ENCODE results near the gene ZBED4. TPM values are rescaled to one million over a fixed set of nuclear protein-coding genes. Genes with fewer than 3 reads are reported as not detected.

The ZBED4 gene
- total RNA-seq, 1 donor from 2014 or later, result 8.0 TPM

DNA sequence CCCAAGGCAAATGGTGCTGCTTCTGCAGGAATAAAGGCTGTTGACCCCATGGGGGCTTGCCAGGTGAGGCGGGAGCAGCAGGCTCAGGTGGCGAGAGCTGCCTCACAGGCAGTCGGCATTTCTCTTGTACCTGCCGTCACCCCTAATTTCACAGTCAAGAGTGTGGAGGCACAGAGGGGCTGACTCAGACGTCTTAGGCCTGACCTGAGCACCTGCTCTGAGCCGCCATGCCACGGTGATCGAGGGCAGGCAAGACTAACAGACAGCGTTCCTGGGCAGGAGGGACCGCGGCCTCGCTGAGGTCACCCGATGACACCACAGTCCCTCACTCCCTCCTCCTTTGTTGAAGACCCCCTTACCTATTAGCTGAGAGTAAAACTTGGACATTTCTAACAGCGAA lies 59.4 kb downstream of the ZBED4 start:
- intact Hi-C loops (cut with DNase I), result no loop called here
- ATAC-seq, result no peak
- no peak for DNase-seq (ENCODE audit: low spot score)

DNA sequence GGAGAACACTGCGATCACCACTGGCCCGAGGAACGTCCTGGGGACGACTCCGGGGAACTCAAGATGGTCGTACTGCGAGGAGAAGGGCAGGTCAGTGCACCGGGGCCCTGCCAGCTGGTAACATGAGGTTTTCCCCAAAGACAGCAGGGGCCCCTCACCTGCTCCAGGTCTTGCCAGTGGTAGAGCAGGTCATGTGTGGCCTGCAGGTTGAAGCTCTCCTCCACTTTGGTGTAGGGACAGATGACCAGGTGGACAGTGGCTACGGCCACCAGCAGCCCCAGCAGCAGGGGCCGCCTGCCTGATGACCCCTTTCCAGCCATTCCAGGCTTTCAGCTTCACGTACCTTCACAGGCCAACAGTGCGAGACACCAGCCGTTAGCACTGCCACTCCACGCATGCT lies 59.8 kb downstream of the ZBED4 start:
- intact Hi-C loops (cut with DNase I), result no loop called here

DNA sequence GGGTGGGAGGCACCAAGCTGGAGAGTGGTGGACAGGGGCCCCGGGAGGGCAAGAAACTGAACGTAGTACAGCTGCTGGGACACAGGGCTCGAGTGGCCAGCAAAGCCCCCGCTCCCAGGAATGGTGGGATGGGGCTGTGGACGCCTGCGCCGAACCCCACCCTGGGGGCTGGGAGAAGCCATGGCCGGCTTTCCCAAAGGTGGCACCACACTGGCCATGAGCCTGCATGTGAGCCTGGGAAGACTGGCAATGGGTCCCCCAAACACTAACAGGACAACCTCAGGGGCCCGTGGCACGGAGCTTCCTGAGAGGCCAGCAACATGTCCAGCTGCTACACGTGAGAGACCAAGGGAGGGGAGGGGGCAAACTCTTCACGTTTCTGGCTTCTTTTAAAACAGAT lies 60.6 kb downstream of the ZBED4 start:
- DNase-seq (ENCODE audit: low spot score) (no peak), ATAC-seq (no peak)
- intact Hi-C loops (cut with DNase I), result no loop called here

More for the DNA sequence above, 59.8 kb downstream of the ZBED4 start:
- no peak for DNase-seq (ENCODE audit: low spot score)
- ATAC-seq, result no peak

DNA sequence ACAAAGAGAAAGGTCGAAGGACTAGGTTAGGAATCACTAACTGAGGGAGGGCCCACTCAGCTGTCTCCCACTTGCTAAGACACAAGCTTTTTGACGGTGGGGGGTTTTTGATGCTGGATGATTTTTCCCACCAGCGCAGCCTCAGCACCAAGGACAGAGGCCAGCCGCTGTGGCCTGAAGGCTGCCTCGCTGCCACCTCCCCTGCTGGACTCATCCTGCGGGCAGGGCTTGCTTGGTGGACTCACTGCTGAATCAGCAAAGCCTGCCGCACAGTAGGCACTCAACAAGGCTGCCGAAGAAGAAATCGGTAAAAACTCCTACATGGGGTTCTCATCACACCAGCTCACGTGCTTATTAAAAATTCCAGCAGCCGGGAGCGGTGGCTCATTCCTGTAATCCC lies 62.0 kb downstream of the ZBED4 start:
- DNase-seq (ENCODE audit: low spot score) (no peak), ATAC-seq (no peak)
- intact Hi-C loops (cut with DNase I), result no loop called here

DNA sequence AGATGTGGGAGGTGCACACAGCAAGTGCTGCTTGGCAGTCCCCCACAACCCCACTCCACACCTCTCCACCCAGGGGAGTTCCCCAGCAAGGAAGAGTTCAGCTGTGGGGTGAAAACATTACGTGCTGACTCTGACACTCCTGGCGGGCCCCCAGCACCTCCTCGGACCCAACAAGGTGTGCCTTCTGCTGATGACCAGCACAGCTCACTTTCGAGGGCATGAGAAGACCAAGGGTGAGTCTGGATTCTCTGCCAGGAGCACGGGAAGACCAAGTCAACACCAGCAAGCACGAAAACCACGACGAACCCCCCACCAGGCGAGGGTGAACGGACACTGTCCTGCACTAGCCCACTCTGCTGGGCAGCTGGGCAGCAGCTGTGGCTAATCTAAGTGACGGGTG lies 63.2 kb downstream of the ZBED4 start:
- ATAC-seq, result no peak
- intact Hi-C loops (cut with DNase I), result no loop called here

DNA sequence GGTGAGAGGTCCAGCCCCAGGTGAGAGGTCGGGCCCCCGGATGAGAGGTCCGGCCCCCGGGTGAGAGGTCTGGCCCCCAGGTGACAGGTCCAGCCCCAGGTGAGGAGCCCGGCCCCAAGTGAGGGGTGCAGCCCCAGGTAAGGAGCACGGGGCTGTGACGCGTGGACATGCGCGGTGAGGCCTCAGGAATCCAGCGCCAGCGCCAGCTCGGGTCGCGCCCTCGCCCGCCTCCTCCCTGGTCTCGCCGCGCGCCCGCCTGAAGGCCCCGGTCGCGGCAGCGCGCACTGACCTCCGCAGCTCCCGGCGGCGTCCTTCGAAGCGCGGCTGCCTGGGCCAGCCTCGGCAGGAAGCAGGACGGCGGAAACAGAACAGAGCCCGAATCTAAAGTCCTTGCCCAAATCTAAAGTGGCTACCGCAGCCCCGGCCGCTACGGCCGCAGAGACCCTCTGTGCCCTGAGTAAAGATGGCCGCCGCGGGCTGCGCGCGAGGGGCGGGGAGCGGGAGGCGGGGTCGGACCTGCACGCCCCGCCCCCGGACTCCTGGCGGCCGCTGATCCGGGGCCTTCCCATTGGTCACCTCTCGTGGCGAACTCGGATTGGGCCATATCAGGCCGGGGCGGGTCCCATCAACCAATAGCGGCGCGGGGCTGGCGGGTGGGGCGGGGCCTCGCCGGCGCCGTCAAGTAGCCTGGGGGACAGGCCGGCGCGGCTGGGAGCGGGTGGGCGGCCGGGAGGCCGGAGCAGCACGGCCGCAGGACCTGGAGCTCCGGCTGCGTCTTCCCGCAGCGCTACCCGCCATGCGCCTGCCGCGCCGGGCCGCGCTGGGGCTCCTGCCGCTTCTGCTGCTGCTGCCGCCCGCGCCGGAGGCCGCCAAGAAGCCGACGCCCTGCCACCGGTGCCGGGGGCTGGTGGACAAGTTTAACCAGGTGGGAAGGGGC lies 64.6 kb downstream of the ZBED4 start, which contains the start of the genes ALG12 and CRELD2:
Gene ALG12 (minus strand): TSS at position 465 of the 937 bp plus-strand sequence. CDS start 4,673 bp downstream, outside the sequence.
Gene CRELD2 (plus strand): TSS at position 661 of the 937 bp plus-strand sequence. CDS start 136 bp downstream, at position 797.
- intact Hi-C loops (cut with DNase I), result no loop called here

More for the DNA sequence above, 63.2 kb downstream of the ZBED4 start:
- no peak for DNase-seq (ENCODE audit: low spot score)

DNA sequence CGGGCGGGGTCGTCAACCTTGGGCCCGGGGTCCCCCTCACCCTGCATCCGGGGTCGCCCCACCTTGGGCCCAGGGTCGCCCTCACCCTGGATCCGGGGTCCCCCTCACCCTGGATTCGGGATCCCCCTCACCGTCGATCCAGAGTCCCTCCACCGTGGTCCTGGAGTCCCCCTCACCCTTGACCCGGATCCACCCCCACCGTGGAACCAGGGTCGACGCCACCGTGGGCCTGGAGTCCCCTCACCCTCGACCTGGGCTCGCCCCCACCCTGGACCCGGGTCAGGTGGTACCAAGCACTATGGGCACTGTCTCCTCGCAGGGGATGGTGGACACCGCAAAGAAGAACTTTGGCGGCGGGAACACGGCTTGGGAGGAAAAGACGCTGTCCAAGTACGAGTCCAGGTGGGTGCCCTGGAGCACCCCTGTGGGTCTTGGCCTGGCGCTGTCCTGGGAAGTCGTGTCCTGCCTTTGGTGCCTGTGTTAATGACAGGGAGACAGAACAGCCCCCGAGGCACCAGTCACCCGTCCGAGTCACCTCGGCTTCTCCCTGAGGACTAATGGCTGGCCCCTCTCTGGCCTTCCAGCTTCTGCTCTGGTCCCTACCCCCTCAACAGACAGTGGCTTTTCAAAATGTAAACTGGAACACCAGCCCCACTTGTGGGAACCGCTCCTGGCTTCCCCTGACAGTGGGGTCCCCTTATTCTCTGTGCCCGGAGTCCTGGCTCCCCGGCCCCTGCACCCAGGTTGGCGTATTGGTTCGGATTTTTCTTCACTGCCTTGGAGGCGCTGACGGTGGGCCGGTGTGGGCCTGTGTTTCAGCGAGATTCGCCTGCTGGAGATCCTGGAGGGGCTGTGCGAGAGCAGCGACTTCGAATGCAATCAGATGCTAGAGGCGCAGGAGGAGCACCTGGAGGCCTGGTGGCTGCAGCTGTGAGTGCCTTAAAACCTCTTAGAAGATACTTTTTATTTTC lies 65.6 kb downstream of the ZBED4 start:
- ATAC-seq (no peak), DNase-seq (ENCODE audit: low spot score) (peak; percentile 74)
- intact Hi-C loops (cut with DNase I), result no loop called here

More for the DNA sequence above, 64.6 kb downstream of the ZBED4 start, which contains the start of the genes ALG12 and CRELD2:
- DNase-seq (ENCODE audit: low spot score) (peak; percentile 98), ATAC-seq (peak; percentile 99)

DNA sequence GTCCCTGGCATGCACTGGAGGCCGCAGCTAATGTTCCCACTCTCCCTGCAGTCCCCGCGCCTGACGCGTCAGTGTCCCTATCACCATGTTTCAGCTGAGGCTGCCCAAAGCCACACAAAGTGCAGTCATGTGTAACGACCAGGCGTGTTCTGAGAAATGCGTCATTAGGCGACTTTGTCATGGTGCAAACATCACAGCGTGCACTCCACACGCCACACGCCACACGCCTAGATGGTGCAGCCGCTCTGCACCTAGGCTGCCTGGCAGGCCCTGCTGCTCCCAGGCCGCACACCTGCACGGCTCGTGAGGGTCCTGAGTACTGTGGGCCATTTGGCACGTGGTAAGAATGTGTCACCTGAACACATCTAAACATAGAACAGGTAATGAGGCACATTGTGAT lies 67.2 kb downstream of the ZBED4 start:
- intact Hi-C loops (cut with DNase I), result loop anchor here (10.0 kb wide), 1 partner anchor 54 kb away; no protein-coding TSS in a partner anchor
- ATAC-seq (no peak), DNase-seq (ENCODE audit: low spot score) (no peak)

DNA sequence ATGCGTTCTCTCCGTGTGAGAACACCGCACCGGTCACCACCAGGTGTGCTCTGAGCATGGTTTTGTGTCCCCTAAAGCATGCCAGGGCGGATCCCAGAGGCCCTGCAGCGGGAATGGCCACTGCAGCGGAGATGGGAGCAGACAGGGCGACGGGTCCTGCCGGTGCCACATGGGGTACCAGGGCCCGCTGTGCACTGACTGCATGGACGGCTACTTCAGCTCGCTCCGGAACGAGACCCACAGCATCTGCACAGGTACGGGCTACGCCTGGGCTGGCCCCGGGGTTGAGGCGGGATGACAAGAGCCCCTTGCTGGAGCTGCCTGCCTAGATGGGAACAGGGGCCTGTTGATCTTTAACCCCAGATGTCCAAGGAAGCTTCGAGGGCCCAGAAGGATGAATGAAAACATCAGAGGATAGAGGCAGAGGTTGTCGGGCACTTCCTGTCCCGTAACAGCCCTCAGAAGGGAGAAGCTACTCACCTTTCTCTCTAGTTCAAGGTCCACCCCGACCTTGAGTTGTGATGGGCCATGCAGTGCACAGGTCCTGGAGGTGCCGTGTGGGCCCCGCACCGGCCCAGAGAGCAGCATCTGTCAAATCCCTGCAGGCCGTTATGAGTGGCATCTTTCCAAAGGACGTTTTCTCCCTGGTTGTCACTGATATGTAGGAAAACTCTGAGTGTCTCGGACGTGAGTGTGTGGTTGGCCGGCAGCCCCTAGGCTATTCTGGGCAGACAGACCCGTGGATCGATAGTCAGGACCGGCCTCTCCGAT lies 68.0 kb downstream of the ZBED4 start:
- DNase-seq (ENCODE audit: low spot score) (no peak), ATAC-seq (no peak)
- intact Hi-C loops (cut with DNase I), result loop anchor here (10.0 kb wide), 1 partner anchor 53 kb away; no protein-coding TSS in a partner anchor

DNA sequence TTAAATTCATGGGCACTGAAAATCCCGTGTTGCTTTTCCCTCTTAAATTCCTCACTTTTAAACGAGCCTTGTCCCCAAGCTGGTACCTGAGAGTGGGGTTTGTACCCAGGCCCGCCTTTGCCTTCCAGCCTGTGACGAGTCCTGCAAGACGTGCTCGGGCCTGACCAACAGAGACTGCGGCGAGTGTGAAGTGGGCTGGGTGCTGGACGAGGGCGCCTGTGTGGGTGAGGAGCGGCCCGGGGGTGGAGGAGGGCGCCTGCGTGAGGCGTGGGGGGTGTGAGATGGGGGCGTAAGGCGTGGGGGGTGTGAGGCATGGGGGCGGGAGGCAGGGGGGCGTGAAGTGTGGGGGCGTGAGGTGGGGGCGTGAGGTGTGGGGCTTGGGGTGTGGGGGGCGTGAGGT lies 68.8 kb downstream of the ZBED4 start:
- DNase-seq (ENCODE audit: low spot score) (no peak), ATAC-seq (no peak)
- intact Hi-C loops (cut with DNase I), result loop anchor here (10.0 kb wide), 1 partner anchor 52 kb away; no protein-coding TSS in a partner anchor

DNA sequence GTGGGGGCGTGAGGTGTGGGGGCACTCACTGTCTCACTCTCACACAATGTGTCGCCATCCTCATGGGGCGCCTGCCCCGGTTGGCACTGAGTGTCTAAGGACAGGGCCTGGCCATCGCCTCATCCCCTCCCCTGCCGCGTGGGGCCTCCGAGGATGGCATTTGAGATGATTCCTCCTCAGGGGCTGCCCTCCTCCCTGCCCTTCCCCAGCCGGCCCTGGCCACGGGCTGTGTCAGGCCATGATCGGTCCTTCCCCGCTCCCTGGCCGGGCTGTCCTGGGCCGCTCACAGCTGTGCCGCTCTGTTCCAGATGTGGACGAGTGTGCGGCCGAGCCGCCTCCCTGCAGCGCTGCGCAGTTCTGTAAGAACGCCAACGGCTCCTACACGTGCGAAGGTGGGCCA lies 69.3 kb downstream of the ZBED4 start:
- no peak for ATAC-seq
- intact Hi-C loops (cut with DNase I), result loop anchor here (10.0 kb wide), 1 partner anchor 52 kb away; no protein-coding TSS in a partner anchor

DNA sequence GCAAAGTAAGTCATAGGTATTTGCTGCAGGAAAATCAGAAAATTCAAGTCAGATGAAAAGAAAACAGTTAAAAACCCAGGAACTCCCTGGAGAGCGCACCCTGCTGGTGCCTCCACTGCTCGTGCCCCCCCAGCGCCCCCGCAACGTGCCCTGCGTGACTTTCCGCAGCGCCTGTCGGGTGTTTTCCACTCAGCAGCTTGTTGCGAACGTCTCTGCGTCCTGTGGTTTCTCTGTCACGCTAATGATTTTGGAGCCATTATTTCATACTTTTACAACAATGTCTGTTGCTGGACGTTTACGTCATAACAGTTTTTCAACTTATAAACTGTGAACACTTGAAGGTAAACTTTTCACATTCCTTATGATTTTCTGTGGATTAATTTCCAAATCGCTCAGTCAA lies 69.8 kb downstream of the ZBED4 start:
- intact Hi-C loops (cut with DNase I), result loop anchor here (10.0 kb wide), 1 partner anchor 51 kb away; no protein-coding TSS in a partner anchor
- no peak for DNase-seq (ENCODE audit: low spot score)
- no peak for ATAC-seq

More for the DNA sequence above, 69.3 kb downstream of the ZBED4 start:
- no peak for DNase-seq (ENCODE audit: low spot score)

DNA sequence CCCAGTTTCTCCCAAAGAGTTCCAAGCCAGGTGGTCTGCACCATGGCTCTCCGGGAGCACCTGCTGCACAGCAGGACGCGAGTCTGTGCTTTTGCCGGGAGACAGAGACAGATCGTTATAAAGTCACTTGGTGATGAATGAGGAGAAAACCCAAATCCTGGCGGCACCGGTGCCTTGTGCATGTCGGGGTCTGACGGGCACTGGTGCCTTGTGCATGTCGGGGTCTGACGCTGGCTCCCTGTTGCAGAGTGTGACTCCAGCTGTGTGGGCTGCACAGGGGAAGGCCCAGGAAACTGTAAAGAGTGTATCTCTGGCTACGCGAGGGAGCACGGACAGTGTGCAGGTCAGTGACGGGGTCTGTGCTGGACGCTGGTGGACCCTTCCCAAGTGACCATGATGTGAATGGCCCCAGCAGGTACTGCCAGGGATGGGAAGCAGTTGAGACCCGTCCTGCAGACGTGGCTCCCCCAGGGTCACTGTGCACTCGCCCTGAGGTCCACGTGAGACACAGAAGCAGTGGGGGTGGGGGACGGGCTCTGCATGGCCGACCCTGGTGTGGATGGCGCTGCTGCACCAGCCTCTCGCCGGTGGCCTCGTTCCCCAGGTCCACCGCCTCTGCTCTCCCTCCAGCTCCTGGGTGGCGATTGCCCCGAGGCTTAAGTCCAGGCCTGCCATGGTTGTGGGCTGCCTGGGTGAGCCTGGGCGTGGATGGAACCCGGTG lies 70.6 kb downstream of the ZBED4 start:
- DNase-seq (ENCODE audit: low spot score) (no peak), ATAC-seq (no peak)
- intact Hi-C loops (cut with DNase I), result loop anchor here (10.0 kb wide), 1 partner anchor 51 kb away; no protein-coding TSS in a partner anchor

DNA sequence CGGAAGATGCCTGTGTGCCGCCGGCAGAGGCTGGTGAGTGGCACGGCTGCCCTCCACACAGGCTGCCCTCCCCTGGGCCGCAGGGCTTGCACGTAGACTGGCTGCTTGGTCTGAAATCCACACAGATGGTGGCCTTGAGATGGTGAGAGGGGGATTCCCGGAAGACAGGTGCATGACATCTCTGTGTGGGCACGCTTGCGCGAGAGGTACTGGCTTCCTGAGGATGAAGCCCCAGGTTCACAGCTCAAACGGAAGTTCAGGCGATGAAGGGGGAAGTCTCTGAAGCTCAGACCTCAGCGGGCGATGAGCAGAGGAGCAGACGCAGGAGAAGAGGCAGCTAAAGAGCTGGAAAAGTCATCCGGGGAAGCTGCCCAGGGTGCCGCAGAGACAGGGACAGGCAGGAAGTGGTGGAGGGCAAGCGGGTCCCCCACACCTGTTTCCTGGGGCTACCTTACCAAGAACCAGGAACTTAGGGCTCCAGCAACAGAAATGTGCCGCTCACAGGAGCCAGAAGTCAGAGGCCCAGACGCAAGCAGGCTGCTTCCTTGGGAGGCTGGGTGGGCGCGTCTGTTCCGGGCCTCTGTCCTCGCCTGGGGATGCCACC lies 72.0 kb downstream of the ZBED4 start:
- intact Hi-C loops (cut with DNase I), result loop anchor here (10.0 kb wide), 1 partner anchor 49 kb away; no protein-coding TSS in a partner anchor
- ATAC-seq, result no peak
- DNase-seq (ENCODE audit: low spot score), result no peak

DNA sequence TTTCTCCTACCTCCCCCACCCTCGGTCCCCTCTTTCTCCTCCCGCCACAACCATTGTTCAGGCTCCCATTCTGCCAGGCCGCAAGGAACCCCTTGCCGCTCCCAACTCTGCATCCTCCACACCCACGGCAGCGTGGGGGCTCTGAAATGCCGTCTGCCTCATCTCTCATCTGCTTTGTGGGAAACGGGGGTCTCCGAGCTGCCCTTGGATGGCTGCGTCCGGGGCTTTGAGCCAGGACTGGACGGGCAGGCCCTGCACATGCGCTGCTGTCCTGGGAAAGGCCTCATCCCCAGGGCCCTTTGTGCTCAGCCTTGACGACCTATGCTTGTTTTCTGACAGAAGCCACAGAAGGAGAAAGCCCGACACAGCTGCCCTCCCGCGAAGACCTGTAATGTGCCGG lies 73.3 kb downstream of the ZBED4 start:
- no peak for DNase-seq (ENCODE audit: low spot score)
- intact Hi-C loops (cut with DNase I), result loop anchor here (10.0 kb wide), 1 partner anchor 48 kb away; no protein-coding TSS in a partner anchor
- ATAC-seq, result no peak

DNA sequence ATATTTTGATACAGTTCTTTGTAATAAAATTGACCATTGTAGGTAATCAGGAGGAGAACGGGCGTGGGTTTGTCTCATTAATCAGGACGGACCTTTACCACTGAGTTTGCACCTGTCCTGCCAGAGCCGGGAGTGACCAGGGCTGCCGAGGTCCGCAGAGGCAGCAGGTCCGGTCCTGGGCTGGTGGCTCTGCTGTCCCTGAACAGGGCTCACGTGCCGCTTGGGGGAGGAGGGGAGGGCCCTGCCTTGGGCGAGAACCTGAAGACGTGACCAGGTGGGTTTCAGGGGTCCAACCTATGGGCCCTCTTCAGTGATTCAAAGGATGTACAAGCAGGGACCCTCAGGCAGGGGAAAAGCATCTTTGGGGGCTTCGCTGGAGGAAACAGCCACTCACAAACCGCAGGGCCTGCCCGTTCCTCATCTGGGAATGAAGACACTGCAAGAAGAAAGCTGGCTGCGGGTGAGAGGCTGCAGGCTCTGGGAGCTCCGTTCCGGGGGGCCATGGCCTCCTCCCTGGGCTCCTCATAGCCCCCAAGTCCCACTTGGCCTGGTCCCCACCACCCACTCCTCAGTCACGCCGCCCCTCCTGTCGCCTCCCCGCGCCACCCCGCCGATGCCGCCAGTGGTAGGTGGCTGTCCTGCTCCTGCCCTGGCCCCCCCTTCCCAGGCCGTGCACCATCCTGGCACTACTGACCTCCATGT lies 74.0 kb downstream of the ZBED4 start:
- ATAC-seq (no peak), DNase-seq (ENCODE audit: low spot score) (no peak)
- intact Hi-C loops (cut with DNase I), result loop anchor here (2.0 to 10.0 kb wide), 2 partner anchors 47 to 103 kb away; no protein-coding TSS in a partner anchor

Measured in sciatic nerve (tissue), 2 donors.